ENCODE results near the gene XRN1. TPM values are rescaled to one million over a fixed set of nuclear protein-coding genes. Genes with fewer than 3 reads are reported as not detected.
"Not testable (repeated sequence)": the region's sequence is repeated elsewhere in the genome, so short reads cannot be mapped to it uniquely, and the experiment has no call there.

XRN1 gene
- total RNA-seq, 2 donors from 2014 or later, result 16.1 to 19.4 TPM

GRCh38 chr3:142356818-142357217 is 91.0 kb downstream of the XRN1 start:
- no peaks in the 10 kb centered on the region for H3K27me3 ChIP-seq
- no peak overlapping the region for H3K27ac ChIP-seq
- peaks cover 74% of the 10 kb centered on the region for H3K36me3 ChIP-seq
- DNase-seq (ENCODE audit: low spot score), result no peak
- H3K9me3 ChIP-seq, result no peaks in the 10 kb centered on the region
- no peak for TF ChIP-seq CTCF (IDR thresholded peaks at IDR 0.05)
- H3K4me1 ChIP-seq, result no peaks in the 10 kb centered on the region
- no peak overlapping the region for H3K4me3 ChIP-seq

DNA sequence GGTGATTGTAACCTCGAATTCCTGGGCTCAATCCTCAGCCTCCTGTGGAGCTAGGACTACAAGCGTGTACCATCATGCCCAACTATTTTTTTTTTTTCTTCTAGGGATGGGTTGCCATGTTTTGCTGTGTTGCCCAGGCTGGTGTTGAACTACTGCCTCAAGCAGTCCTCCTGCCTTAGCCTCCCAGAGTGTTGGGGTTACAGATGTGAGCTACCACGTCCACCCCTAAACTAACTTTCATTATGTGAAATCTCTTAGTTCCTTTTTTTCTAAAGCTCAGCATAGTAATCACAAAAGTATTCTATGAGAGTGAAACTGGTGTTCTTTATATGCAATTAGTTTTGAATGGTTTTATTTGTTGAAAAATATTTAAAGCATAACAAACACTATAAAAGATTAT is 92.1 kb downstream of the XRN1 start:
- H3K4me1 ChIP-seq, result no peaks in the 10 kb centered on the region
- H3K27ac ChIP-seq, result no peak overlapping the region
- TF ChIP-seq CTCF (IDR thresholded peaks at IDR 0.05), result no peak
- peaks cover 80% of the 10 kb centered on the region for H3K36me3 ChIP-seq
- no peaks in the 10 kb centered on the region for H3K9me3 ChIP-seq
- H3K4me3 ChIP-seq, result no peak overlapping the region
- H3K27me3 ChIP-seq, result no peaks in the 10 kb centered on the region
- no peak for DNase-seq (ENCODE audit: low spot score)

- Histone ChIP-seq H3K4me1 (no peaks in the 10 kb centered on the region), H3K27ac (no peak overlapping the region), H3K36me3 (peaks cover 77% of the 10 kb centered on the region), H3K4me3 (no peak overlapping the region), H3K27me3 (no peaks in the 10 kb centered on the region), H3K9me3 (no peaks in the 10 kb centered on the region)
- no peak for DNase-seq (ENCODE audit: low spot score)
- TF ChIP-seq CTCF (IDR thresholded peaks at IDR 0.05), result no peak
Observed at GRCh38 chr3:142354076-142354475, 93.8 kb downstream of the XRN1 start.

- peaks cover 76% of the 10 kb centered on the region for H3K36me3 ChIP-seq
Observed at GRCh38 chr3:142353571-142353970, 94.3 kb downstream of the XRN1 start.

GRCh38 chr3:142352698-142353097 is 95.1 kb downstream of the XRN1 start:
- not testable (repeated sequence) for H3K4me1 ChIP-seq; H3K9me3 ChIP-seq; H3K4me3 ChIP-seq; H3K27ac ChIP-seq; H3K27me3 ChIP-seq; DNase-seq (ENCODE audit: low spot score)
- peaks cover 71% of the 10 kb centered on the region for H3K36me3 ChIP-seq

More at GRCh38 chr3:142353571-142353970, 94.3 kb downstream of the XRN1 start:
- Histone ChIP-seq H3K9me3 (no peaks in the 10 kb centered on the region), H3K4me1 (no peaks in the 10 kb centered on the region), H3K27me3 (no peaks in the 10 kb centered on the region), H3K4me3 (no peak overlapping the region), H3K27ac (no peak overlapping the region)
- DNase-seq (ENCODE audit: low spot score), result no peak
- no peak for TF ChIP-seq CTCF (IDR thresholded peaks at IDR 0.05)

GRCh38 chr3:142348460-142348859 is 99.4 kb downstream of the XRN1 start:
- no peak for DNase-seq (ENCODE audit: low spot score)
- H3K36me3 ChIP-seq, result peaks cover 33% of the 10 kb centered on the region
- no peaks in the 10 kb centered on the region for H3K9me3 ChIP-seq
- no peak for TF ChIP-seq CTCF (IDR thresholded peaks at IDR 0.05)
- no peak overlapping the region for H3K4me3 ChIP-seq
- H3K27me3 ChIP-seq, result no peaks in the 10 kb centered on the region
- no peaks in the 10 kb centered on the region for H3K4me1 ChIP-seq
- no peak overlapping the region for H3K27ac ChIP-seq
